Kidney (tissue), 14 donors: ENCODE results near the gene ERBIN. TPM values are rescaled to one million over a fixed set of nuclear protein-coding genes. Genes with fewer than 3 reads are reported as not detected.

ENCODE experiments used
- DNase-seq, 5 donors: peaks; one replicate each; pipeline ENCODE4 v3.0.0-alpha.2; 2013 to 2020
- FAIRE-seq: peaks from 2 replicates; lab custom pipeline; 2012; peaks lifted over from hg19 to GRCh38; lab: Jason Lieb, UNC
- H3K27ac ChIP-seq, 2 donors: one replicate each; pipeline ENCODE4 v1.7.0; 2013; ENCODE audit warnings: low read depth in 2 of 2, low read length in 2 of 2, inconsistent platforms in 1 of 2
- H3K27me3 ChIP-seq: one replicate; pipeline ENCODE4 v1.7.1; 2013; ENCODE audit warnings: low read length, inconsistent platforms; ENCODE audit not compliant: control insufficient read depth, insufficient read depth
- H3K36me3 ChIP-seq, 3 donors: one replicate each; pipeline versions ENCODE4 v1.7.0 to v1.7.1; 2013; ENCODE audit warnings: low read length in 3 of 3, control low read depth in 1 of 3, inconsistent platforms in 1 of 3; ENCODE audit not compliant: insufficient read depth in 3 of 3, control insufficient read depth in 2 of 3
- H3K4me1 ChIP-seq, 3 donors: one replicate each; pipeline versions ENCODE4 v1.7.0 to v1.7.1; 2013; ENCODE audit warnings: low read length in 3 of 3, inconsistent platforms in 1 of 3, low read depth in 1 of 3; ENCODE audit not compliant: control insufficient read depth in 2 of 3, insufficient read depth in 2 of 3
- H3K4me3 ChIP-seq, 3 donors: one replicate each; pipeline versions ENCODE4 v1.7.0 to v1.8.1; 2013; ENCODE audit warnings: low read length in 3 of 3, control low read depth in 1 of 3, inconsistent platforms in 1 of 3
- H3K9ac ChIP-seq, 3 donors: one replicate each; pipeline versions ENCODE4 v1.7.0 to v1.7.1; 2013; ENCODE audit warnings: low read length in 3 of 3, control low read depth in 1 of 3, inconsistent platforms in 1 of 3
- H3K9me3 ChIP-seq, 3 donors: one replicate each; pipeline versions ENCODE4 v1.7.0 to v1.7.1; 2013; ENCODE audit warnings: low read length in 3 of 3, control low read depth in 1 of 3, inconsistent platforms in 1 of 3; ENCODE audit not compliant: control insufficient read depth in 2 of 3, insufficient read depth in 1 of 3
- CTCF ChIP-seq: IDR thresholded peaks from 3 replicates; pipeline ENCODE4 v1.5.1; 2012; ENCODE audit warnings: mild to moderate bottlenecking, moderate library complexity, borderline replicate concordance; ENCODE audit not compliant: insufficient read depth; ENCODE audit errors: extremely low read depth
- intact Hi-C: fragments of 100-400 bp; cut with DNase I; formaldehyde crosslinking; loops from one replicate; pipeline ENCODE4 v1.11.1; 2022
- polyA plus RNA-seq: library from polyadenylated mRNA; stranded (reverse); fragments of 350-450 nt; fragmentation: Illumina TruSeq; extraction: RNeasy Lipid Tissue Mini Kit (QIAGEN cat#74804); gene quantifications from one replicate; pipeline ENCODE4 v1.2.3, GENCODE V29; 2014; ENCODE audit warnings: low read depth, low replicate concordance; ENCODE audit not compliant: insufficient read depth
- total RNA-seq: library from RNA; stranded (reverse); fragmentation: NEBNext Ultra II Directional; extraction: Animal tissue kit (Norgen Biotek cat#: 25700); gene quantifications from one replicate; pipeline ENCODE4 v1.2.1, GENCODE V29; 2021
- donor health status: control.
- donor health status: control.
- donor health status: control.
- donor health status: control.
- donor health status: control.
- donor health status: DM: yes; HTN: yes; CAD: no.
- donor health status: Normal renal cell carcinoma (clear cell type).

Gene ERBIN
- total and polyA plus RNA-seq, 2 donors from 2014 or later = 14.3 to 85.1 TPM

GRCh38 chr5:65987982-65988381, 61.6 kb downstream of the ERBIN start:
- Histone ChIP-seq H3K36me3 (no peaks in the 10 kb centered on the region), H3K4me1 (peaks cover 2 to 17% (median 12%) of the 10 kb centered on the region in 3 donors), H3K27me3 (no peaks in the 10 kb centered on the region), H3K27ac (no peak overlapping the region), H3K9ac (no peak overlapping the region), H3K4me3 (no peak overlapping the region), H3K9me3 (no peaks in the 10 kb centered on the region)
- FAIRE-seq (no peak), DNase-seq (no peak)
- intact Hi-C loops = no loop called here
- TF ChIP-seq CTCF = no peak

GRCh38 chr5:65989158-65989557, 62.8 kb downstream of the ERBIN start:
- no peaks in the 10 kb centered on the region for H3K9me3 ChIP-seq
- intact Hi-C loops = no loop called here
- peaks cover 2 to 16% (median 12%) of the 10 kb centered on the region in 3 donors for H3K4me1 ChIP-seq
- H3K9ac ChIP-seq = no peak overlapping the region
- H3K27me3 ChIP-seq = no peaks in the 10 kb centered on the region
- H3K4me3 ChIP-seq = no peak overlapping the region
- no peak overlapping the region for H3K27ac ChIP-seq
- no peak for FAIRE-seq
- no peak for TF ChIP-seq CTCF
- H3K36me3 ChIP-seq = no peaks in the 10 kb centered on the region
- no peak for DNase-seq

- no peak for TF ChIP-seq CTCF
- FAIRE-seq (no peak), DNase-seq (no peak)
- no peak overlapping the region for H3K27ac ChIP-seq
- H3K9me3 ChIP-seq = no peaks in the 10 kb centered on the region
- no peaks in the 10 kb centered on the region for H3K27me3 ChIP-seq
- intact Hi-C loops = no loop called here
- no peak overlapping the region for H3K9ac ChIP-seq
- H3K4me1 ChIP-seq = no peaks in the 10 kb centered on the region
- H3K4me3 ChIP-seq = no peak overlapping the region
- peaks cover 0 to 5% (median 4%) of the 10 kb centered on the region in 3 donors for H3K36me3 ChIP-seq
These were observed 66.3 kb downstream of the ERBIN start for GRCh38 chr5:65992630-65993029.
